Right cardiac atrium (tissue), 5 donors: ENCODE results near the gene PRKCE. TPM values are rescaled to one million over a fixed set of nuclear protein-coding genes. Genes with fewer than 3 reads are reported as not detected.
"Not testable (repeated sequence)": the region's sequence is repeated elsewhere in the genome, so short reads cannot be mapped to it uniquely, and the experiment has no call there.

Experiments
- ATAC-seq, 2 donors: fragments of 200-7000 bp; cut with Tn5 transposase; one replicate each; pipeline versions ENCODE4 v1.8.0 to v1.9.1; 2020; ENCODE audit warnings: moderate library complexity in 2 of 2, mild to moderate bottlenecking in 1 of 2
- DNase-seq, 3 donors: peaks; one replicate each; pipeline ENCODE4 v3.0.0-alpha.2; 2020
- H3K27ac ChIP-seq: one replicate; pipeline ENCODE4 v1.5.1; 2013; ENCODE audit warnings: mild to moderate bottlenecking, low read length, control low read depth, moderate library complexity
- H3K27me3 ChIP-seq: one replicate; pipeline ENCODE4 v1.6.1; 2013; ENCODE audit not compliant: control insufficient read depth, insufficient read depth
- H3K4me1 ChIP-seq: one replicate; pipeline ENCODE4 v1.6.1; 2013; ENCODE audit warnings: low read length; ENCODE audit not compliant: control insufficient read depth, insufficient read depth
- H3K4me3 ChIP-seq: one replicate; pipeline ENCODE4 v1.5.1; 2013; ENCODE audit warnings: low read length, control low read depth
- H3K9me3 ChIP-seq: one replicate; pipeline ENCODE4 v1.6.1; 2013; ENCODE audit warnings: low read length; ENCODE audit not compliant: control insufficient read depth
- WGBS: extraction: QIAGEN DNeasy Blood & Tissue Kit; methylation state at CpG from one replicate; pipeline ENCODE4 v1.1.7; 2013; 5-methylcytosine and 5-hydroxymethylcytosine counted together
- intact Hi-C, 4 donors: fragments of 100-400 bp; cut with DNase I; formaldehyde crosslinking; loops; one replicate each; pipeline versions ENCODE4 v1.11.0 to v1.14.0; 2022 to 2023
- polyA plus RNA-seq: library from polyadenylated mRNA; stranded (reverse); fragments of 200-250 nt; gene quantifications from one replicate; pipeline ENCODE4 v1.2.3, GENCODE V29; 2013
- total RNA-seq, 4 donors: library from RNA; stranded (reverse); fragmentation: NEBNext Ultra II Directional; extraction: Animal tissue kit (Norgen Biotek cat#: 25700); gene quantifications; one replicate each; pipeline ENCODE4 v1.2.1, GENCODE V29; 2021
- donor health status: healthy with polysubstance abuse.
- donor health status: DM: no; HTN: yes; CAD: no.
- donor health status: DM: no; HTN: no; CAD: no.
- donor health status: DM: no; HTN: yes; CAD: no; lungs with severe emphysema.
- donor health status: DM: yes; HTN: yes; CAD: no.

Gene PRKCE
- total and polyA plus RNA-seq, 5 donors: 5.5 to 19.7 (median 18.7) TPM

GRCh38 chr2:45908316-45909170, 257.1 kb downstream of the PRKCE start:
- no peak for ATAC-seq
- no peaks in the 10 kb centered on the region for H3K27me3 ChIP-seq

GRCh38 chr2:45909171-45909565, 257.7 kb downstream of the PRKCE start:
- intact Hi-C loops: no loop called here
- WGBS: 87% methylated on average over 3 of the region's 3 CpGs
- no peak overlapping the region for H3K4me3 ChIP-seq

More at GRCh38 chr2:45908316-45909170, 257.1 kb downstream of the PRKCE start:
- 93% methylated on average over 12 of the region's 12 CpGs for WGBS
- intact Hi-C loops: no loop called here
- Histone ChIP-seq H3K9me3 (no peaks in the 10 kb centered on the region), H3K4me1 (peaks cover 15% of the 10 kb centered on the region), H3K27ac (no peak overlapping the region), H3K4me3 (no peak overlapping the region)
- no peak for DNase-seq

DNA sequence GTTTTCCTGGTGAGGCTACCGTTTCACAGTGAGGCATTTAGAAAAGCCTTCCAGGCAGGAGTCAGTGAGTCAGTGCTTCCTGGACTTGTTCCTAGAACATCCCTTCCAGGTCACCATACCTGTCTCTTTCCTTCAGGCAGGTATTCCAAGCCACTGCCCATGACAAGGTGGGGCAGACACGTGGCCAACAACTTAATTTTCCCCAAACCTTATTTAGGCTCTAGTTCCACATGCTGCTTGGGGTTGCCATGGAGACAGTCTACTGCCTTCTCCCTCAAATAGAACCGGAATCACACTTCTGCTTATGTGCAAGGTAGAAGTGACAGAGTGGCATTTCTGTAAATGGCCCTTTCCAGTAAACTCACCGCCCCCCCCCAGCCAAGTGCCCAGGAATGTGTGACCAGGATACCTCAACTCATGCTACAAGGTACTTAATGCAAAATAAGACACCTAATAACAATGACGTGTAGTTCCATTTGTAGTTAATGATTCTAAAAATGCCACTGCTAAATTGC, 258.3 kb downstream of the PRKCE start:
- ATAC-seq: peak; percentile 6 to 46

More at GRCh38 chr2:45909171-45909565, 257.7 kb downstream of the PRKCE start:
- ATAC-seq: no peak
- DNase-seq: no peak
- Histone ChIP-seq H3K27ac (no peak overlapping the region), H3K9me3 (no peaks in the 10 kb centered on the region), H3K4me1 (peaks cover 15% of the 10 kb centered on the region), H3K27me3 (no peaks in the 10 kb centered on the region)

DNA sequence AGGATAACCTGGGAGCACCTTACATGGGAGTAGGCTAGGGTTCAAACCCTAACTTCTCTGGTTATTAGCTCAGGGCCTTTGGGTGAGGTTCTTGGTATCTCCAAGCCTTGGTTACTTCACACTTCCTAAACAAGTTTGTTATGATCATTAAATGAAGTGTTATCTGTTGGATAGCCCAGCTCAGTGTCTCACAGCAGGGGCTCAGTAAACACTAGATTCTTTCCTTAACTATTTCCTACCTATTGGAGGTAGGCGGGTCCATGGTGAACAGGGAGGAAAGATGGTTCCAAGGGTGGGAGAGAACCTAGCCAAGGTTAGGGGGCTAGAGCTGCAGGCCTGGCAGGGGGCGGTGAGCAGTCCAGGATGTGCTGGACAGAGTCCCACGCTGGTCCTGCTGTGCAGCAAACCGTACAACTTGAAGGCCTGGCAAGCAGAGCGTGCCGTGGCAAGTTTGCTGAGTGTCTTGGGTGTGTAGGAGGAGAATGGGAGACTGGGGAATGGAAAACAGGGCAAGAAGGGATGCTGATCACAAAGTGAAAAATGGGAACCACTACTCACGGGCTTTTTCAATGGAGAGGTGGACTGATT, 259.1 kb downstream of the PRKCE start:
- peak in 1 of 2 donors; percentile 12 for ATAC-seq
- no peaks in the 10 kb centered on the region for H3K9me3 ChIP-seq
- peaks cover 9% of the 10 kb centered on the region for H3K4me1 ChIP-seq
- WGBS: 85% methylated on average over 7 of the region's 7 CpGs
- H3K27me3 ChIP-seq: no peaks in the 10 kb centered on the region
- DNase-seq: no peak
- intact Hi-C loops: no loop called here
- no peak overlapping the region for H3K4me3 ChIP-seq
- H3K27ac ChIP-seq: no peak overlapping the region

More for the DNA sequence above, 258.3 kb downstream of the PRKCE start:
- WGBS: 63% methylated on average over 5 of the region's 5 CpGs
- DNase-seq: no peak
- Histone ChIP-seq H3K4me3 (no peak overlapping the region), H3K27ac (no peak overlapping the region), H3K9me3 (no peaks in the 10 kb centered on the region), H3K27me3 (no peaks in the 10 kb centered on the region), H3K4me1 (peaks cover 13% of the 10 kb centered on the region)
- intact Hi-C loops: no loop called here

GRCh38 chr2:45911538-45911937, 260.1 kb downstream of the PRKCE start:
- intact Hi-C loops: no loop called here
- Histone ChIP-seq H3K27me3 (no peaks in the 10 kb centered on the region), H3K4me1 (peaks cover 9% of the 10 kb centered on the region), H3K9me3 (no peaks in the 10 kb centered on the region), H3K4me3 (no peak overlapping the region), H3K27ac (no peak overlapping the region)
- no peak for DNase-seq
- WGBS: 95% methylated on average over 3 of the region's 3 CpGs
- no peak for ATAC-seq

DNA sequence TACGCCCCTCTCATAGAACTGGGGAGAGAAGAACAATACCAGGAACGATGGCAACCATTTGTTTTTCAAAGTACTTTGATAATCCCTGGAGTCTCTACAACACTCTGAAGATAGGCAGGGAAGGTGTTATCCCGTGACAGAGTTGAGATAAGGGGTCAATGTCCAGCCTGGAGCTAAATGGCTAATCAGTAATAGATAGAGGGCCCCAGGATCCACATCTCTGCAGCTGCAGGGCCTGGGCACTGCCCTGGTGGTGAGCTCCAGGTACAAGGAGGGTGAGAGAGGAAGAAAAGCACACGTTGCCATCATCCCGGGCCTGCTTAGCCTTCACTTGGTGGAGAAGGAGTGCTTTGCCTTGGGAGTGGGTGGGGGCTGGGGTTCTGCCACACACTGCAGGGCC, 260.6 kb downstream of the PRKCE start:
- DNase-seq (no peak), ATAC-seq (no peak)
- intact Hi-C loops: no loop called here
- H3K9me3 ChIP-seq: no peaks in the 10 kb centered on the region
- H3K27me3 ChIP-seq: no peaks in the 10 kb centered on the region
- peaks cover 9% of the 10 kb centered on the region for H3K4me1 ChIP-seq
- H3K27ac ChIP-seq: no peak overlapping the region
- 61% methylated on average over 5 of the region's 5 CpGs for WGBS
- H3K4me3 ChIP-seq: no peak overlapping the region

- intact Hi-C loops: no loop called here
- no peaks in the 10 kb centered on the region for H3K9me3 ChIP-seq
- H3K27ac ChIP-seq: no peak overlapping the region
- H3K4me1 ChIP-seq: peaks cover 9% of the 10 kb centered on the region
- no peak overlapping the region for H3K4me3 ChIP-seq
- DNase-seq (no peak), ATAC-seq (no peak)
- no peaks in the 10 kb centered on the region for H3K27me3 ChIP-seq
- WGBS: 75% methylated on average over 2 of the region's 2 CpGs
These were observed 262.1 kb downstream of the PRKCE start for GRCh38 chr2:45913539-45913938.

GRCh38 chr2:45915523-45915922, 264.0 kb downstream of the PRKCE start:
- Histone ChIP-seq H3K4me1 (peaks cover 11% of the 10 kb centered on the region), H3K4me3 (no peak overlapping the region), H3K27ac (no peak overlapping the region), H3K27me3 (no peaks in the 10 kb centered on the region), H3K9me3 (no peaks in the 10 kb centered on the region)
- DNase-seq: no peak
- ATAC-seq: no peak
- WGBS: 97% methylated on average over 5 of the region's 5 CpGs
- intact Hi-C loops: no loop called here

DNA sequence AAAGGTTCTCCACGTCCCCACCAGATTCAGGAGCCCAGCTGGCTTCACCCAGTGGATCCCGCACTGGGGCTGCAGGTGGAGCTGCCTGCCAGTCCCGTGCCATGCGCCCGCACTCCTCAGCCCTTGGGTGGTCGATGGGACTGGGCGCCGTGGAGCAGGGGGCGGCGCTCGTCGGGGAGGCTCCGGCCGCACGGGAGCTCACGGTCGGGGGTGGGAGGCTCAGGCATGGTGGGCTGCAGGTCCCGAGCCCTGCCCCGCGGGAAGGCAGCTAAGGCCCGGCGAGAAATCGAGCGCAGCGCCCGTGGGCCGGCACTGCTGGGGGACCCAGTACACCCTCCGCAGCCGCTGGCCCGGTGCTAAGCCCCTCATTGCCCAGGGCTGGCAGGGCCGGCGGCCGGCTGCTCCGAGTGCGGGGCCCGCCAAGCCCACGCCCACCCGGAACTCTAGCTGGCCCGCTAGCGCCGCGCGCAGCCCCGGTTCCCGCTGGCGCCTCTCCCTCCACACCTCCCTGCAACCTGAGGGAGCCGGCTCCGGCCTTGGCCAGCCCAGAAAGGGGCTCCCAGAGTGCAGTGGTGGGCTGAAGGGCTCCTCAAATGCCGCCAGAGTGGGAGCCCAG, 266.2 kb downstream of the PRKCE start:
- H3K9me3 ChIP-seq, H3K27me3 ChIP-seq, ATAC-seq, intact Hi-C loops, H3K4me3 ChIP-seq, DNase-seq, H3K27ac ChIP-seq: not testable (repeated sequence)
- 99% methylated on average over 49 of the region's 49 CpGs for WGBS
- H3K4me1 ChIP-seq: peaks cover 11% of the 10 kb centered on the region

DNA sequence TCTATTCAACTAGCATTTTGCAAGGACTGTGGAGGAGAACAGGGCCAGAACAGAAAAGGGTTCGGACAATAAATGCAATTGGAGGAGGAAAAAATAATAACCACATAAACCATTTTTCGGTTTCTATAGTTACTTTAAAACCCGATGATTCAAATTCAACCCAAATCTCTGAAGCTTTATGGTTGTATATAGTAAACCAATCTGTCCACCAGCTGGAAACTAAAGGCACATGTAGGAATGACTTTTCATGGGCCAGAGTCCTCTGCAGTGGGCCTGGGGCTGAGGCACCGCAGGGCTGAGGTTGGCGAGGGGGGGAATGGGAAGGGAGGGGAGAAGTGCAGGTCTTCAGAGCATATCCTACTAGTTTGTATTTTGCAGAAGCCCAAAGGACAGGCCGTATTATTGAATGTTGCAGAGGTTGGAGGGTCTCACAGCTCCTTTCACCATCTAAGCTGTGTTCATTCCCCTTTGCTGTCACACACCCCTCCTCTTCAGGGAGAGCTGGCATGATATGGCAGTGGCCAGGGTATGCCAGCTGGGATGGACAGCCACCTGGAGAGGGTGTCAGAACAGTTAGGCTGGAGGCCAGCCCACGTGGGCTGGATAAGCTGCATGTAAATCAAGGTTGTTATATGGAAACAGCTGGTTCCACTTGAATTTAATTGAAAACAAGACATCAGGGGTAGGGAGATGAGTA, 267.1 kb downstream of the PRKCE start:
- Histone ChIP-seq H3K27me3 (no peaks in the 10 kb centered on the region), H3K4me1 (peaks cover 12% of the 10 kb centered on the region), H3K27ac (no peak overlapping the region), H3K9me3 (no peaks in the 10 kb centered on the region), H3K4me3 (no peak overlapping the region)
- peak in 1 of 2 donors; percentile 20 for ATAC-seq
- 80% methylated on average over 7 of the region's 7 CpGs for WGBS
- DNase-seq: peak in 1 of 3 donors; percentile 67
- intact Hi-C loops: no loop called here
